Effector memory CD8-positive, alpha-beta T cell (primary cell): ENCODE measurements around the gene KCTD15.
A peak's percentile ranks its signal among the peaks of the same experiment; 100 is the strongest.

Experiments
- ATAC-seq: fragments of 150-1000 bp; cut with Tn5 transposase; replicated peaks from 2 replicates; pipeline ENCODE4 v1.10.0; 2021; ENCODE audit warnings: mild to moderate bottlenecking, moderate library complexity
- DNase-seq, 3 experiments: peaks; one replicate each; pipeline ENCODE4 v3.0.0; 2021
- H3K27ac Mint-ChIP-seq, 2 donors: one replicate each; pipeline ENCODE4 v1.8.0; 2022; ENCODE audit warnings: mild to moderate bottlenecking in 2 of 2, mixed read lengths in 2 of 2, moderate library complexity in 2 of 2
- H3K27me3 Mint-ChIP-seq, 2 donors: one replicate each; pipeline ENCODE4 v1.8.0; 2022; ENCODE audit warnings: mixed read lengths in 2 of 2
- H3K36me3 Mint-ChIP-seq: one replicate; pipeline ENCODE4 v1.8.0; 2022; ENCODE audit warnings: mild to moderate bottlenecking, moderate library complexity, mixed read lengths; ENCODE audit not compliant: insufficient read depth
- H3K4me1 Mint-ChIP-seq, 2 donors: one replicate each; pipeline ENCODE4 v1.8.0; 2022; ENCODE audit warnings: low read depth in 2 of 2, mixed read lengths in 2 of 2
- H3K4me3 Mint-ChIP-seq, 2 donors: one replicate each; pipeline ENCODE4 v1.8.0; 2022; ENCODE audit warnings: mild to moderate bottlenecking in 2 of 2, mixed read lengths in 2 of 2, moderate library complexity in 2 of 2
- H3K9me3 Mint-ChIP-seq, 2 donors: one replicate each; pipeline ENCODE4 v1.8.0; 2022; ENCODE audit warnings: mixed read lengths in 2 of 2

KCTD15 gene

GRCh38 chr19:33805840-33806433 is 9.3 kb downstream of the KCTD15 start:
- DNase-seq (no peak), ATAC-seq (no peak)
- Mint-ChIP-seq H3K27ac (no peak overlapping the region), H3K27me3 (peaks cover 6 to 14% of the 10 kb centered on the region in 2 donors), H3K9me3 (no peaks in the 10 kb centered on the region), H3K36me3 (peaks cover 7% of the 10 kb centered on the region), H3K4me1 (peaks cover 0 to 11% of the 10 kb centered on the region in 2 donors), H3K4me3 (peak overlapping the region in 1 of 2 donors; percentile 27)

- DNase-seq: no peak
- peak; percentile 59 for ATAC-seq
- peaks cover 7% of the 10 kb centered on the region for H3K36me3 Mint-ChIP-seq
- peaks cover 6 to 10% of the 10 kb centered on the region in 2 donors for H3K27me3 Mint-ChIP-seq
- no peaks in the 10 kb centered on the region for H3K9me3 Mint-ChIP-seq
- peak overlapping the region in 1 of 2 donors; percentile 27 for H3K4me3 Mint-ChIP-seq
- H3K27ac Mint-ChIP-seq: no peak overlapping the region
- H3K4me1 Mint-ChIP-seq: peaks cover 0 to 11% of the 10 kb centered on the region in 2 donors
These were observed 9.8 kb downstream of the KCTD15 start for GRCh38 chr19:33806434-33806881.

DNA sequence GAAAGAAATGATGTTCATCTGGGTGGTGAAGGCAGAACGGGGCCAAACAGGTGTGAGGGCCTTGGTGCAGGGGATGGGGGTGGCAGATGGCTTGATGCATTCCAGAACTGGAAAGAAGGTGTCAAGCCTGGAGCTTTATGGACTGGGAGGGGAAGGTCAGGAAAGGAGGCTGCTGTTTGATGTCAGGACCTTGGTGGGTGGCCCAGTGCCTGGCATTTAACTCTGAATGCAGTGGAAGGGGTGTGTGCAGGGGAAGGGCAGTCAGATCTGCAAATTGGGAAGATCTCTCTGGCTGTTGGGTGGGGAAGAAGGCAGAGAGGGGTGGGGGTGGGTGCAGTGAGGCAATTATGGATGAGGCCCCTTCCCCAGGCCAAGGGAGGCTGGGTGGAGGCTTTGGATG is 11.7 kb downstream of the KCTD15 start:
- Mint-ChIP-seq H3K4me1 (peaks cover 0 to 10% of the 10 kb centered on the region in 2 donors), H3K27ac (no peak overlapping the region), H3K4me3 (no peak overlapping the region), H3K9me3 (no peaks in the 10 kb centered on the region), H3K36me3 (peaks cover 3% of the 10 kb centered on the region), H3K27me3 (no peaks in the 10 kb centered on the region)
- ATAC-seq: no peak
- no peak for DNase-seq

DNA sequence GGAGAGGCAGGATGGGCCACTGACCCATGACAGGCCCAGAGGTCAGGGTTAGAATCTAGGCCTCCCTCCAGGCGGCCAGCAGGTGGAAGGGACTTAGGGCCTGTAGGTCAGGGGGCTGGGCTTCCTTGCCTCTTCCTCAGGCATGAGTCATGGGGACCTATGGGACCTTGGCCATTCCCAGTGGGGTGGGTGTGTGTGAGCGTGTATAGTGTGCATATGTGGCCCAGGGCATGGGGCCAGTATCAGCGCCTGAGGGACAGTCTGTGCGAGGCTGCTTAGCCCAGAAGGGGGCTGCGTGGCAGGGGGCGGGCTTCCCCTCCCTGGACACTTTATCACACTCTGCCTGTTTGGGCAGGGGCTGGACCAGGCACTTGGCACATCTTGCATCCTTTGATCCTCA is 13.3 kb downstream of the KCTD15 start:
- no peak for DNase-seq
- Mint-ChIP-seq H3K9me3 (no peaks in the 10 kb centered on the region), H3K4me3 (no peak overlapping the region), H3K27me3 (no peaks in the 10 kb centered on the region), H3K4me1 (peaks cover 0 to 10% of the 10 kb centered on the region in 2 donors), H3K27ac (no peak overlapping the region), H3K36me3 (no peaks in the 10 kb centered on the region)
- no peak for ATAC-seq

DNA sequence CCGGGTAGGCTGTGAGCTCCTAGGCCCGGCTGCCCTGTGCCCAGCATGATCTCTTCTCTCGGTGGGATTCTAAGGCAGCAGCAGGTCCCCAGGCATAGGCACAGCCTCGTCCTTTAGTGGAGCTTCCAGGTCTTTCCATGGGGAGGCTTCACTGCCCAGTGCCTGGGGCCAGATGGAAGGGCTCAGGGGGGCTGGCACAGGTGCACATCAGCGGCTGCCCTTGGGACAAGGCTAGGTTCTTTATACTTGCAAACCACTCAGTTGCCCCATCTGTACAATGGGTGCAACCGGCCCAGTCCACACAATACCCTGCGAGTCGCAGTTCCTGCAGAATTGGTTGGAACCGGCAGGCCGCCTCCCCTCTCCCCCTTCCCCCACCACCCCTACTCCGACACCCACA is 14.2 kb downstream of the KCTD15 start:
- Mint-ChIP-seq H3K27ac (no peak overlapping the region), H3K27me3 (no peaks in the 10 kb centered on the region), H3K36me3 (no peaks in the 10 kb centered on the region), H3K4me3 (no peak overlapping the region), H3K4me1 (peaks cover 0 to 9% of the 10 kb centered on the region in 2 donors), H3K9me3 (no peaks in the 10 kb centered on the region)
- ATAC-seq (no peak), DNase-seq (no peak)

DNA sequence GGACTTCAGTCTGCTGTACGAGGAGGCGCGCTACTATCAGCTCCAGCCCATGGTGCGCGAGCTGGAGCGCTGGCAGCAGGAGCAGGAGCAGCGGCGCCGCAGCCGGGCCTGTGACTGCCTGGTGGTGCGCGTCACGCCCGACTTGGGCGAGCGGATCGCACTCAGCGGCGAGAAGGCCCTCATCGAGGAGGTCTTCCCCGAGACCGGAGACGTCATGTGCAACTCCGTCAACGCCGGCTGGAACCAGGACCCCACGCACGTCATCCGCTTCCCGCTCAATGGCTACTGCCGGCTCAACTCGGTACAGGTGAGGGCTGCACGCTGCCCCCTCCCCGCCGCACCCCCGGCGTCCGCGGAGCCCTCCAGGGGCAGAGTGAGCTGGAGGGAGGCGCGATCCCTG is 14.6 kb downstream of the KCTD15 start:
- Mint-ChIP-seq H3K4me3 (no peak overlapping the region), H3K27ac (no peak overlapping the region), H3K27me3 (no peaks in the 10 kb centered on the region), H3K4me1 (peaks cover 0 to 5% of the 10 kb centered on the region in 2 donors), H3K9me3 (no peaks in the 10 kb centered on the region), H3K36me3 (no peaks in the 10 kb centered on the region)
- ATAC-seq (no peak), DNase-seq (no peak)

GRCh38 chr19:33811736-33812387 is 15.2 kb downstream of the KCTD15 start:
- ATAC-seq: no peak

DNA sequence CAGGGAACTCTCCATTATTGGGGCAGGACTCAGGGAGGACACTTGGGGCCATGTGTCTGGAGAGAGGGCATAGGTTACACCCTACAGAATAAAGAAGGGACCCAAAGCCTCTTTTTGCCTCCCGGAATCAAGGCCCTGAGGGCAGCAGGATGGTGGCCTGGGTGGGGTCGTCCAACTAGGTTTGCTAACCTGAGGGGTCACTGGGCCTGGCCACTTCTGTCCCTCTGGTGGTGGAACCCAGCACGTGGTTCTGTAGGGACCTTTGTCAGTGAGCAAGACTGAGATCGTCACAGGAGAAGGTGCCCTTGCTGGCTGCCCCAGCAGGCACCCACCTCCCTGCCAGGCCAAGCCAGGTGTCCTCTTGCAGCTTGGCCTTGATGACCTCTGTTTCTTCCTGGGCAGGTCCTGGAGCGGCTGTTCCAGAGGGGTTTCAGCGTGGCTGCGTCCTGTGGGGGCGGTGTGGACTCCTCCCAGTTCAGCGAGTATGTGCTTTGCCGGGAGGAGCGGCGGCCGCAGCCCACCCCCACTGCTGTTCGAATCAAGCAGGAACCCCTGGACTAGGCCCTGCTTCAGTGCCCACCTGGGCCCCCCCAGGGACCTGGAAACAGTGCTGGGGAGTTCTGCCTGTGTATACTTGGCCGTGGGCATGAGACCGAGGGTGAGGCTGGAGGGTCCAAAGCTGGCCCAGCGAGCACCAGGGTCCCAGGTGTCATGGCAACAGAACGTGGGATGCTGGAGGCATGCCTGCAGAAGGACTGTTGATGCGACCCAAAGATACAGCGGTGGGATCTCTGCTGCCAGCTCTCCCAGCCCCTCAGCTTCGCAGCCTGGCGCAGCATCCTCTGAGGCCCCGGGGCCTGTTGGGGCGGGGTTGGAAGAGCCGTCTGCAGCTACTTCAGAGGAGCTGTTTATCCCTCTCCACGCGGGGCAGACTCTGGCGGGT is 16.0 kb downstream of the KCTD15 start:
- no peak overlapping the region for H3K27ac Mint-ChIP-seq
- H3K9me3 Mint-ChIP-seq: no peaks in the 10 kb centered on the region
- ATAC-seq: no peak
- no peak for DNase-seq
- peaks cover 0 to 1% of the 10 kb centered on the region in 2 donors for H3K4me1 Mint-ChIP-seq
- H3K4me3 Mint-ChIP-seq: no peak overlapping the region
- no peaks in the 10 kb centered on the region for H3K27me3 Mint-ChIP-seq
- H3K36me3 Mint-ChIP-seq: no peaks in the 10 kb centered on the region

More at GRCh38 chr19:33811736-33812387, 15.2 kb downstream of the KCTD15 start:
- Mint-ChIP-seq H3K9me3 (no peaks in the 10 kb centered on the region), H3K4me1 (peaks cover 0 to under 1% of the 10 kb centered on the region in 2 donors), H3K36me3 (no peaks in the 10 kb centered on the region), H3K4me3 (no peak overlapping the region), H3K27ac (no peak overlapping the region), H3K27me3 (no peaks in the 10 kb centered on the region)
- DNase-seq: no peak

DNA sequence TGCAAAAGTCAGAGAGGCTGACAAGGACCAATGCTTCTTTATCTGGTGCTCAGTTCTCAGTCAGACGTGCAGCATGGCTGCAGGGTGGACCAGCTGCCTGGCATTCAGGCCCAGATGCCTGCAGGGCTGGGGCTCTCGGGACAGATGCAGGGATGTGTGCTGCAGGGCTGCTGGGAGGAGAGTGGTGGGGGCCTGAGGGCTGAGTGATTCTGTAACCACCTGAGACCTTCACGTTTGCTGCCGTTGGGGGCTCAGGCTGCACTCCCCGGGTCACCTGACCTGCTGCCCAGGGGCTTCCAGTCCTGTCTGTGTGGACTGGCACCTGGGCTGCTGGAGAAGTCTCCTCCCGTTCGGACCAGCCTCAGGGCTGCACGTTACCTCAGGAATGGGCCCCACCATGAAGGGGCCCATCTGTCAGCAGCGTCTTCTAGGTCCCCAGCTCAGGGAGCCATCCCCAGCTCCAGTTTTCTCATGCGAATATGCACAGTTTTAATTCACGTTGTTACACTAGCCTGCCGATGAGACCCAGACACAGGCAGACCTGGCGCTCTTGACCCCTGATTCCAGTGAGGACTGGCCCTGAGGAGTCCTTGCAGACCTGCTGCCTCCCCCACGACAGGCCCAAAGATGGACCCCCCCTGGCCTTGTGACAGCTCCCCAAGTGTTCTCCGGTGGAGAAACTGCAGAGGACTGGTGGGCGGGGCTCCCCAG is 16.9 kb downstream of the KCTD15 start:
- no peaks in the 10 kb centered on the region for H3K27me3 Mint-ChIP-seq
- no peak overlapping the region for H3K27ac Mint-ChIP-seq
- no peak overlapping the region for H3K4me3 Mint-ChIP-seq
- no peaks in the 10 kb centered on the region for H3K36me3 Mint-ChIP-seq
- H3K4me1 Mint-ChIP-seq: peaks cover 0 to 1% of the 10 kb centered on the region in 2 donors
- no peaks in the 10 kb centered on the region for H3K9me3 Mint-ChIP-seq
- DNase-seq: no peak
- ATAC-seq: no peak

- Mint-ChIP-seq H3K36me3 (no peaks in the 10 kb centered on the region), H3K27ac (no peak overlapping the region), H3K9me3 (no peaks in the 10 kb centered on the region), H3K4me3 (no peak overlapping the region), H3K4me1 (peaks cover 0 to 5% of the 10 kb centered on the region in 2 donors), H3K27me3 (peaks cover 0 to 4% of the 10 kb centered on the region in 2 donors)
- DNase-seq: no peak
- no peak for ATAC-seq
These were observed 17.8 kb downstream of the KCTD15 start for GRCh38 chr19:33814181-33815165.

- H3K4me3 Mint-ChIP-seq: no peak overlapping the region
- ATAC-seq: no peak
- H3K27ac Mint-ChIP-seq: no peak overlapping the region
- H3K36me3 Mint-ChIP-seq: no peaks in the 10 kb centered on the region
- peaks cover 0 to 6% of the 10 kb centered on the region in 2 donors for H3K27me3 Mint-ChIP-seq
- H3K4me1 Mint-ChIP-seq: peaks cover 0 to 8% of the 10 kb centered on the region in 2 donors
- no peaks in the 10 kb centered on the region for H3K9me3 Mint-ChIP-seq
- DNase-seq: no peak
These were observed 19.0 kb downstream of the KCTD15 start for GRCh38 chr19:33815380-33816340.
